SK-N-SH (cell line): ENCODE data around the gene PLOD3.

Experiments
- EP300 ChIP-seq, 2 experiments: IDR thresholded peaks; 2 replicates each; pipeline versions ENCODE4 v1.4.0 to v1.6.1; 2012; ENCODE audit warnings: borderline replicate concordance in 1 of 2, low read depth in 1 of 2, low read length in 1 of 2
- TAF1 ChIP-seq: IDR thresholded peaks from 2 replicates; pipeline ENCODE4 v1.6.1; 2012; ENCODE audit warnings: low read depth, mild to moderate bottlenecking, low read length, moderate library complexity, borderline replicate concordance
- TF ChIP-seq, protein P1 (sequence below): fragments of 200-600 bp; sonication (generic); IDR thresholded peaks from 2 replicates; pipeline ENCODE4 v1.6.1; 2017; ENCODE audit warnings: antibody characterized with exemption, mild to moderate bottlenecking, moderate library complexity
- TF ChIP-seq, protein P2 (sequence below): IDR thresholded peaks from 2 replicates; pipeline ENCODE4 v1.6.1; 2012; ENCODE audit warnings: mild to moderate bottlenecking, low read depth, low read length, moderate library complexity
- TF ChIP-seq, protein P3 (sequence below): IDR thresholded peaks from 2 replicates; pipeline ENCODE4 v1.4.0; 2012; ENCODE audit warnings: low read depth

DNA sequence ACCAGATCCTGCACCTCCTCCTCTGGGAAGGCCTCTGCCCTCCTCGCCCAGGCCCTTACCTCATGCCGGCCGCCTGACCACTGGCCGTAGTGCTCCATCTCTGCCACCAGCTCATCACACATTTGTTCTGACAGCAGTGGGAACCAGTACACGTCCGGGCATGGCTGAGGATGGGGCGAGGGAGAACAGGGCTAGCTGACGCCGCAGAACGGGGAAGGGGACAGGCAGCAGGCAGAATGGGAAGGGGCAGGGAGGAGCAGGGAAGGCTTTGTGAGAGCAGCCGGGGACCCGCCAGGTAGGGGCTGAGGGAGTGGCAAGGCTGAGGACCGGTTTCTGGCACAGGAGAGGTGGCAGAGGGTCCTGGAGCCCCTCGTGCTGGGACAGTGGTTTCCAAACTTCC, 8.6 kb downstream of the PLOD3 start:
- TF ChIP-seq, protein P1, sequence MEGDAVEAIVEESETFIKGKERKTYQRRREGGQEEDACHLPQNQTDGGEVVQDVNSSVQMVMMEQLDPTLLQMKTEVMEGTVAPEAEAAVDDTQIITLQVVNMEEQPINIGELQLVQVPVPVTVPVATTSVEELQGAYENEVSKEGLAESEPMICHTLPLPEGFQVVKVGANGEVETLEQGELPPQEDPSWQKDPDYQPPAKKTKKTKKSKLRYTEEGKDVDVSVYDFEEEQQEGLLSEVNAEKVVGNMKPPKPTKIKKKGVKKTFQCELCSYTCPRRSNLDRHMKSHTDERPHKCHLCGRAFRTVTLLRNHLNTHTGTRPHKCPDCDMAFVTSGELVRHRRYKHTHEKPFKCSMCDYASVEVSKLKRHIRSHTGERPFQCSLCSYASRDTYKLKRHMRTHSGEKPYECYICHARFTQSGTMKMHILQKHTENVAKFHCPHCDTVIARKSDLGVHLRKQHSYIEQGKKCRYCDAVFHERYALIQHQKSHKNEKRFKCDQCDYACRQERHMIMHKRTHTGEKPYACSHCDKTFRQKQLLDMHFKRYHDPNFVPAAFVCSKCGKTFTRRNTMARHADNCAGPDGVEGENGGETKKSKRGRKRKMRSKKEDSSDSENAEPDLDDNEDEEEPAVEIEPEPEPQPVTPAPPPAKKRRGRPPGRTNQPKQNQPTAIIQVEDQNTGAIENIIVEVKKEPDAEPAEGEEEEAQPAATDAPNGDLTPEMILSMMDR, result no peak
- no peak for TF ChIP-seq EP300 (IDR thresholded peaks at IDR 0.05; ENCODE audit: borderline replicate concordance in 1 of 2, low read depth in 1 of 2, low read length in 1 of 2)
- TF ChIP-seq TAF1, result no peak
- TF ChIP-seq, protein P2, sequence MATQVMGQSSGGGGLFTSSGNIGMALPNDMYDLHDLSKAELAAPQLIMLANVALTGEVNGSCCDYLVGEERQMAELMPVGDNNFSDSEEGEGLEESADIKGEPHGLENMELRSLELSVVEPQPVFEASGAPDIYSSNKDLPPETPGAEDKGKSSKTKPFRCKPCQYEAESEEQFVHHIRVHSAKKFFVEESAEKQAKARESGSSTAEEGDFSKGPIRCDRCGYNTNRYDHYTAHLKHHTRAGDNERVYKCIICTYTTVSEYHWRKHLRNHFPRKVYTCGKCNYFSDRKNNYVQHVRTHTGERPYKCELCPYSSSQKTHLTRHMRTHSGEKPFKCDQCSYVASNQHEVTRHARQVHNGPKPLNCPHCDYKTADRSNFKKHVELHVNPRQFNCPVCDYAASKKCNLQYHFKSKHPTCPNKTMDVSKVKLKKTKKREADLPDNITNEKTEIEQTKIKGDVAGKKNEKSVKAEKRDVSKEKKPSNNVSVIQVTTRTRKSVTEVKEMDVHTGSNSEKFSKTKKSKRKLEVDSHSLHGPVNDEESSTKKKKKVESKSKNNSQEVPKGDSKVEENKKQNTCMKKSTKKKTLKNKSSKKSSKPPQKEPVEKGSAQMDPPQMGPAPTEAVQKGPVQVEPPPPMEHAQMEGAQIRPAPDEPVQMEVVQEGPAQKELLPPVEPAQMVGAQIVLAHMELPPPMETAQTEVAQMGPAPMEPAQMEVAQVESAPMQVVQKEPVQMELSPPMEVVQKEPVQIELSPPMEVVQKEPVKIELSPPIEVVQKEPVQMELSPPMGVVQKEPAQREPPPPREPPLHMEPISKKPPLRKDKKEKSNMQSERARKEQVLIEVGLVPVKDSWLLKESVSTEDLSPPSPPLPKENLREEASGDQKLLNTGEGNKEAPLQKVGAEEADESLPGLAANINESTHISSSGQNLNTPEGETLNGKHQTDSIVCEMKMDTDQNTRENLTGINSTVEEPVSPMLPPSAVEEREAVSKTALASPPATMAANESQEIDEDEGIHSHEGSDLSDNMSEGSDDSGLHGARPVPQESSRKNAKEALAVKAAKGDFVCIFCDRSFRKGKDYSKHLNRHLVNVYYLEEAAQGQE, result no peak
- TF ChIP-seq, protein P3, sequence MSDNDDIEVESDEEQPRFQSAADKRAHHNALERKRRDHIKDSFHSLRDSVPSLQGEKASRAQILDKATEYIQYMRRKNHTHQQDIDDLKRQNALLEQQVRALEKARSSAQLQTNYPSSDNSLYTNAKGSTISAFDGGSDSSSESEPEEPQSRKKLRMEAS, result no peak
